WERI-Rb-1 (cell line): Measurements from ENCODE around the gene CCDC28B.

Experiments used
- DNase-seq: peaks from one replicate; pipeline ENCODE4 v3.0.0-alpha.2; 2020
- H3K27ac ChIP-seq: fragments of 250-450 bp; sonication (Bioruptor Pico); 2 replicates; pipeline ENCODE4 v1.5.1; 2020; ENCODE audit warnings: mild to moderate bottlenecking, moderate library complexity
- H3K27me3 ChIP-seq: fragments of 250-450 bp; sonication (Bioruptor Pico); 2 replicates; pipeline ENCODE4 v1.5.1; 2021; ENCODE audit warnings: mild to moderate bottlenecking, low read depth, moderate library complexity; ENCODE audit not compliant: insufficient read depth, severe bottlenecking
- H3K36me3 ChIP-seq: fragments of 250-450 bp; sonication (Bioruptor Pico); 2 replicates; pipeline ENCODE4 v1.5.1; 2020; ENCODE audit warnings: mild to moderate bottlenecking, moderate library complexity
- H3K4me3 ChIP-seq: 2 replicates; pipeline ENCODE4 v1.5.1; 2011; ENCODE audit warnings: low read depth, mild to moderate bottlenecking, control low read depth, low read length
- H3K9me3 ChIP-seq: fragments of 250-450 bp; sonication (Bioruptor Pico); 2 replicates; pipeline ENCODE4 v1.5.1; 2021; ENCODE audit warnings: mild to moderate bottlenecking, moderate library complexity; ENCODE audit not compliant: severe bottlenecking
- CTCF ChIP-seq: IDR thresholded peaks from 2 replicates; pipeline ENCODE4 v1.5.1; 2011; ENCODE audit warnings: low read depth, mild to moderate bottlenecking, control low read depth, inconsistent platforms, low read length

CCDC28B gene

DNA sequence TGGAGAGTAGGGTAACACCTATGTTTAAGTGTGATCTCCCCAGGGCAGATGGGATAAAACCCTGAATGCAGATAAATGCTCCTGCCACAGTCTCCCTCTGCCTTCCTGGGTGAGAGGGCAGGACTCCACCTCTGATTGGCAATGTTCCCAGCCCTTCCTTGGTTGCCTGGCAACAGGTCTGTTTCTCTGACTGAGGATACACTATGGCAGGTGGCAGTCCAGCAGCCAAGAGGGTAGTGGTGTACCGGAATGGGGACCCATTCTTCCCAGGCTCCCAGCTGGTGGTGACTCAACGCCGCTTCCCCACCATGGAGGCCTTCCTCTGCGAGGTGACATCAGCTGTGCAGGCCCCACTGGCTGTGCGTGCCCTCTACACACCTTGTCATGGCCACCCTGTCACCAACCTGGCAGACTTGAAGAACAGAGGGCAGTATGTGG lies 8.5 kb downstream of the CCDC28B start, which contains the start of gene DCDC2B:
TSS of gene DCDC2B (plus strand) at position 199 of the 438 bp plus-strand sequence. CDS start at position 204, 5 bp downstream.
- Histone ChIP-seq H3K9me3 (no peaks in the 10 kb centered on the region), H3K36me3 (peaks cover 18% of the 10 kb centered on the region), H3K27me3 (no peaks in the 10 kb centered on the region), H3K4me3 (no peak within 1 kb of the TSS), H3K27ac (no peak within 1 kb of the TSS)
- DNase-seq, result peak; percentile 42
- no peak for TF ChIP-seq CTCF

GRCh38 chr1:32215629-32216480 lies 15.5 kb downstream of the CCDC28B start:
- peak; percentile 85 for TF ChIP-seq CTCF
- Histone ChIP-seq H3K27me3 (no peaks in the 10 kb centered on the region), H3K4me3 (no peak overlapping the region), H3K9me3 (no peaks in the 10 kb centered on the region), H3K36me3 (peaks cover 10% of the 10 kb centered on the region), H3K27ac (no peak overlapping the region)
- peak; percentile 78 for DNase-seq

GRCh38 chr1:32216566-32216965 lies 16.2 kb downstream of the CCDC28B start:
- no peak overlapping the region for H3K4me3 ChIP-seq
- no peaks in the 10 kb centered on the region for H3K9me3 ChIP-seq
- DNase-seq, result no peak
- no peaks in the 10 kb centered on the region for H3K27me3 ChIP-seq
- peaks cover 10% of the 10 kb centered on the region for H3K36me3 ChIP-seq
- no peak for TF ChIP-seq CTCF
- no peak overlapping the region for H3K27ac ChIP-seq

- Histone ChIP-seq H3K36me3 (peaks cover 19% of the 10 kb centered on the region), H3K4me3 (no peak overlapping the region), H3K27ac (no peak overlapping the region), H3K9me3 (no peaks in the 10 kb centered on the region), H3K27me3 (no peaks in the 10 kb centered on the region)
- TF ChIP-seq CTCF, result no peak
- no peak for DNase-seq
Observed at GRCh38 chr1:32219022-32219421, 18.6 kb downstream of the CCDC28B start.

- Histone ChIP-seq H3K27me3 (no peaks in the 10 kb centered on the region), H3K27ac (0 out of 2 replicates have a peak overlapping the region, but pooled peaks have one; percentile 16), H3K36me3 (peaks cover 33% of the 10 kb centered on the region), H3K4me3 (peak overlapping the region; percentile 93), H3K9me3 (no peaks in the 10 kb centered on the region)
- no peak for DNase-seq
- TF ChIP-seq CTCF, result no peak
Observed at GRCh38 chr1:32220746-32221580, 20.6 kb downstream of the CCDC28B start.
